GM21381 (cell line): ENCODE data around the gene YARS2.
"Not testable (repeated sequence)": the region's sequence is repeated elsewhere in the genome, so short reads cannot be mapped to it uniquely, and the experiment has no call there.

Experiments used
- ATAC-seq: cut with Tn5 transposase; IDR thresholded peaks from one replicate; pipeline ENCODE4 v1.9.1; 2021; ENCODE audit warnings: mild to moderate bottlenecking, moderate library complexity; ENCODE audit not compliant: unreplicated experiment

Gene YARS2

GRCh38 chr12:32754111-32754510 lies 1.6 kb downstream of the YARS2 start:
- no peak for ATAC-seq

DNA sequence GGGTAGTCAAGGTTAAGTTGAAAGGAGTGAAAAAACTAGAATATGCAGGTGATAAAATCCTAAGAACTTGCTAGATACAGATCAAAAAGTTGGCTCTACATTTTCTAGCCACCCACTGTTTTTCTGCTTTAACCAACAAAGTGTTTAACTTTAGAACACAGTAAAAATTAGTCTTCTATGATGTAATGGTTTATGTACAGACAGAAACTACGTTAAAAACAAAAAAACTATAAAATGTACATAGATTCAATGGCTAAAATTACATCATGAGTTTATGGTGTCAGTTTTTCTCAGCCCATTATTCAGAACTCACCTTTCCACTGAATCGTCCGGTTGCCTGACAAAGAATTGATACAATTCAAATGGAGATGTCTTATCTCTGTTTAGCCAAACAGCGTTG lies 2.1 kb downstream of the YARS2 start:
- ATAC-seq: no peak

- no peak for ATAC-seq
Observed at GRCh38 chr12:32743264-32743663, 12.4 kb downstream of the YARS2 start.

DNA sequence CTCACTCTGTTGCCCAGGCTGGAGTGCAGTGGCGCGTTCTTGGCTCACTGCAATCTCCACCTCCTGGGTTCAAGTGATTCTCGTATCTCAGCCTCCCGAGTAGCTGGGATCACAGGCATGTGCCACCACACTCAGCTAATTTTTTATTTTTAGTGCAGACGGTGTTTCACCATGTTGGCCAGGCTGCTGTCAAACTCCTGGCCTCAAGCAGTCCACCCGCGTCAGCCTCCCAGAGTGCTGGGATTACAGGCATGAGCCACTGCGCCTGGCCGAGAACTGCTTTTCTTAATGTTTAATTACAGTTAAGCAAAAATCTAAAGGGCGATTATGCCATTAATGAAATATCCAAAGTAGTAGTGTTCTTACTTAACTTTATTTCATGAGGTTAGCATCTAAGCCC lies 13.6 kb downstream of the YARS2 start:
- ATAC-seq: no peak

GRCh38 chr12:32739279-32739678 lies 16.4 kb downstream of the YARS2 start:
- no peak for ATAC-seq

- no peak for ATAC-seq
Observed at GRCh38 chr12:32737715-32738114, 18.0 kb downstream of the YARS2 start.

- ATAC-seq: no peak
Observed at GRCh38 chr12:32736445-32736844, 19.3 kb downstream of the YARS2 start.

- no peak for ATAC-seq
Observed at GRCh38 chr12:32734952-32735351, 20.7 kb downstream of the YARS2 start.

DNA sequence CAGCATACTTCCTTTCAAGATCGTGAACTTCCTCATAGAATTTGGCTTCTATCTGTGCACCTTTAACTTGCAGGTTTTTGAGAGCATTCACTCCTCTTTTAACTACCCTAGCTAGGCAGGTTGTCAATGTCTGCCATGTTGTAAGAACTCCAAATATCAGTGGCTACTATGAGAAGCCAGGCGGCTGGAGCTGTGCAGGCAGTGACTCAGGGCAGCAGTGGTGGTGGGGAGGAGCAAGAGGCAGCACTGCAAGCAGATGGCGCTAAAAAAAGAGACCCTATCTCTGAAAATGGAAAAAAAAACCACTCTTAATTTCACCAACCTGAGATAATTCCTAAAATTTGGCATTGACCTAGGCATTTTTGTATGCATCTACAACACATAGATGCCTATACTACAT lies 28.5 kb downstream of the YARS2 start:
- no peak for ATAC-seq

DNA sequence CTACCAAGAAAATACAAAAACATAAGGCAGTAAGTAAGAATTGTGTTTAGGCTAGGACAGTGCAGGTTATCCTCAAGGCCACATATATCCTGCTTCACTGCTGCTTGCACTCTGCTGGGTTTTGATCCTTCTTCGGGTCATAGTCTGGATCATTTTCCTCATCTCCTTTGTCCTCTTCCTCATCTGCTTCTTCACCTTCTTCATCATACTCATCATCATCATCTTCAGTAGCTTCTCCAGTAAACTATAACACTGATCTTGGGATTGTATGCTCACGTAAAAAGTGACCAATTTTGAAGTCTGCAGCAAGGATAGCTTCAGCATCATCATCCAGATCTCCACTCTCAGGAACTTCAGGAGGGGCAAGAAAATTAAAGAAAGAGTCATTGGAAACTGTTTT lies 29.4 kb downstream of the YARS2 start:
- ATAC-seq: no peak

- ATAC-seq: not testable (repeated sequence)
Observed at GRCh38 chr12:32725308-32725707, 30.4 kb downstream of the YARS2 start.

- no peak for ATAC-seq
Observed at GRCh38 chr12:32718926-32719325, 36.8 kb downstream of the YARS2 start.

- no peak for ATAC-seq
Observed at GRCh38 chr12:32714772-32715171, 40.9 kb downstream of the YARS2 start.

DNA sequence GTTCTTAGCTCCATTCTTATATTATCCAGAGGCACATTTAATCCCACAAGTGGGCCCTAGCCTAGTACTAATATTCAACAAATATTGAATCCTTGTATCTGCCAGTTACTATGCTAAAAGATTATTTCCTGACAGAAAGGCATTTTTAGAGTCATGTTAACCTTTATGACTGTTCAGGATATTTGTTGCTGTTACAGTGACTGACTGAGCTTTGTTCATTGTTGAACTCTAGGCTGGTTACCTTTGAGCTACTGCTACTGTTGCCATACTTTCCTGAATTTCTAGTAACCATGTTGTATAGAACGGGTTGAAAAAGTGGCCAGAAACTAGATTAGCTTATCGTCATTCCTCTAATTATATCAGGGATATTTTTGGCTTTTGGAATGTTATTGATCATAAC lies 46.8 kb downstream of the YARS2 start:
- no peak for ATAC-seq

- ATAC-seq: no peak
Observed at GRCh38 chr12:32706335-32707024, 49.2 kb downstream of the YARS2 start.

DNA sequence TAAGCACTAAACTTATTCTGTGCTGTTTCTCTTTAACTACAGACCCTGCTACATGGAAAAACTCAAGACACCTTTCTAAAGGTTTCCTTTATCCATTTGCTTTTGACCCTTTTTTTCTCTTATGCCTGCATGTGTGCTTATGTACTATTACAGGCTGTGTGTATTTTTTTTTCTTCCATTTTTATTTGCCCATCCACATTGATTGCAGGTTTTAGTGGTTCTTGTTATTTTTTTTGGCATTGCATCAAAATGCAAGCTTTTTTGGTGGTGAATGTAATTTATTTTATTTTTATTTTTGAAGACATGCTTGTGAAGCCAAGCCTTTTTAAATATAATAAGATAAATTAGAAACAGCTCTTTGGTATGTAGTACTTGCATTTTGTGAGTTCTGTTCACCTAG lies 49.9 kb downstream of the YARS2 start:
- ATAC-seq: no peak

DNA sequence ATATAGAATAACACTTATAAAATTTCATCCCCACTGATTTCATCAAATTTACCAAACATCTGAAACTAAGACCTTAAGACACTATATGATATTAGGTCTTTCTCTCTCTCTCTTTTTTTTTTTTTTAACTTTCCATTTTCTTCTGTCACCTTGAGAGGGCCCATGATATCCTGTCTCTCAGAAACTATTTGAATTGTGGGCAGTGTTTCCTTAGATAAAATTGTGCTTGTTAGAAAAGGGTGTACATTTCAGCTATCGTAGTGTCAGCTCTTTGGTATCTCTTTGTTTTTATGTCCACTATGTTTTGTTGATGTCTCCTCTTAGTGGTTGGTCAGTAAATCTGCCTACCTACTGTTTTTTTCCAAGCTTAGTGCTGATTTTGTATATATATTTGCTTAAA lies 52.8 kb downstream of the YARS2 start:
- no peak for ATAC-seq

- ATAC-seq: no peak
Observed at GRCh38 chr12:32702473-32702872, 53.2 kb downstream of the YARS2 start.

DNA sequence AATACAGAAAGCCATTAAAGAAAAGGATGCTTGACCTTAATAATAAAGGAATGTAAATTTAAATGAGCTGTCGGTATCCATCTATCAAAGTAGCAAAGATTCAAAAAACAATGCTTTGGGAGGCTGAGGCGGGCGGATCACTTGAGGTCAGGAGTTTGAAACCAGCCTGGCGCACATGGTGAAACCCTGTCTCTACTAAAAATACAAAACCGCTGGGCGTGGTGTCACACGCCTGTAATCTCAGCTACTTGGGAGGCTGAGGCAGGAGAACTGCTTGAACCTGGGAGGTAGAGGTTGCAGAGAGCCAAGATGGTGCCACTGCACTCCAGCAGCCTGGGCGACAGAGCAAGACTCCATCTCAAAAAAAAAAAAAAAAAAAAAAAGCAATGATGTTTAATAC lies 56.3 kb downstream of the YARS2 start:
- not testable (repeated sequence) for ATAC-seq

DNA sequence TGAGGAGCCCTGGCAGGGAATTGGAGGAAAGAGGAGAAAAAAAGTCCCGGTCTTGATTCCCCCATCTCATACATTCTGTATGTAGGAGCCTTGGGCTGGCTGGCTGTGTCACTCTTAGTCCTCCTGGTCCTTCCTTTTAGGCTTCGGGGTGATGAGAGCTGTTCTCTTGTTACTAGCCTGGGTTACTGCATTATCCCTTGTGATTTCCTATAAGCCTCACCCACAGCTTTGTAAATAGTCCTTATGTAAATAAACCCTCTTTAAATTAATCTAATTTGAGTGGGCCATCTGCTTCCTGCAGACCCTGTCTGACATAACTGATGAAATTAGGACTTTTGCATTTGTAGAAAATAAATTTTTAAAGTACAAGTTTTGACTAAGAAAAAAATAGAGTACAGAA lies 57.4 kb downstream of the YARS2 start:
- no peak for ATAC-seq

- ATAC-seq: no peak
Observed at GRCh38 chr12:32697445-32697844, 58.3 kb downstream of the YARS2 start.
